ENCODE data around the gene EPHB3. TPM values are rescaled to one million over a fixed set of nuclear protein-coding genes. Genes with fewer than 3 reads are reported as not detected.

The EPHB3 gene
- total RNA-seq, 1 experiment from 2014 or later, result 6.0 TPM

DNA sequence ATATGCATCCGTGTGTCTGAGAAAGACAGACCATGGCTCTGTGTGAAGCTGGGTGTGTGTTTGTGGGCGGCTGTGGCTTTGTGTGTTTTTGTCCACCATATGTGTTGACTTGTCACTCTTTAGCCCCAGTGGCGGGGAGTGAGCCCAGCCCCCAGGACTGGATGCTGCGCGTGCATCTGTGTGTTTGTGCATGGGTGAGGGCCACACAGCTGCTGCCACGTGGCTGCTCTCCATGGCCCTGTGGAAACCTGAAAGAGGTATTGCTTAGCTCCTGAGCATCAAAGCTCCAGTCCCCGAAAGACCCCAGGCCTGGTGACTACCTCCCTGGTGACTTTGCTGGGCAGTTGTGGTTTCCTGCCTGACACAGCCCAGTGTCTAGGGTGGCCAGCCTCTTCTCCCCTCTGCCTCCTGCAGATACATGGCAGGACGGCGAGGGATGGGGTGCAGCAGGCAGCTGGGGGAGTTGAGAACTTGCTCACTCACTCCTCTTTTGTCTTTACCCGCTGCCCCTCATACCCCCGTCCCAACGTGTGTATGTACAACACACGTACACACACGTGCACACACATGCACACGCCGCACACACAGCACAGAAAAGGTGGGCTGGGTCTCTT, 6.5 kb downstream of the EPHB3 start:
- intact Hi-C loops (cut with micrococcal nuclease; ENCODE audit: unreplicated experiment), result no loop called here
- Histone ChIP-seq H3K4me3 (ENCODE audit: low read depth in 2 of 2, low read length in 2 of 2) (no peak overlapping the region), H3K27me3 (ENCODE audit: control insufficient read depth, insufficient read depth, low read length) (no peaks in the 10 kb centered on the region), H3K36me3 (ENCODE audit: control insufficient read depth, insufficient read depth, low read length) (no peaks in the 10 kb centered on the region), H3K27ac (ENCODE audit: low read length) (no peak overlapping the region), H3K9me3 (ENCODE audit: control insufficient read depth, insufficient read depth, low read depth, low read length) (no peaks in the 10 kb centered on the region), H3K4me1 (ENCODE audit: control insufficient read depth, insufficient read depth, low read length) (peaks cover 21% of the 10 kb centered on the region)
- no TSS peak for BruUV-seq (replicated peaks)
- no peak for ATAC-seq
- in situ Hi-C loops (cut with HindIII; ENCODE audit: low pct_unique_long_range_greater_than_20kb, low sequenced_read_pairs), result no loop called here
- POLR2A ChIA-PET, result no interaction called here
- TF ChIP-seq SIN3A (IDR thresholded peaks at IDR 0.05; ENCODE audit: borderline replicate concordance, insufficient read depth, low read depth, low read length), result no peak
- TF ChIP-seq TCF7L2 (IDR thresholded peaks at IDR 0.05; ENCODE audit: low read depth, low read length), result no peak
- TF ChIP-seq, protein P1, sequence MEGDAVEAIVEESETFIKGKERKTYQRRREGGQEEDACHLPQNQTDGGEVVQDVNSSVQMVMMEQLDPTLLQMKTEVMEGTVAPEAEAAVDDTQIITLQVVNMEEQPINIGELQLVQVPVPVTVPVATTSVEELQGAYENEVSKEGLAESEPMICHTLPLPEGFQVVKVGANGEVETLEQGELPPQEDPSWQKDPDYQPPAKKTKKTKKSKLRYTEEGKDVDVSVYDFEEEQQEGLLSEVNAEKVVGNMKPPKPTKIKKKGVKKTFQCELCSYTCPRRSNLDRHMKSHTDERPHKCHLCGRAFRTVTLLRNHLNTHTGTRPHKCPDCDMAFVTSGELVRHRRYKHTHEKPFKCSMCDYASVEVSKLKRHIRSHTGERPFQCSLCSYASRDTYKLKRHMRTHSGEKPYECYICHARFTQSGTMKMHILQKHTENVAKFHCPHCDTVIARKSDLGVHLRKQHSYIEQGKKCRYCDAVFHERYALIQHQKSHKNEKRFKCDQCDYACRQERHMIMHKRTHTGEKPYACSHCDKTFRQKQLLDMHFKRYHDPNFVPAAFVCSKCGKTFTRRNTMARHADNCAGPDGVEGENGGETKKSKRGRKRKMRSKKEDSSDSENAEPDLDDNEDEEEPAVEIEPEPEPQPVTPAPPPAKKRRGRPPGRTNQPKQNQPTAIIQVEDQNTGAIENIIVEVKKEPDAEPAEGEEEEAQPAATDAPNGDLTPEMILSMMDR (IDR thresholded peaks at IDR 0.05), result no peak
- TF ChIP-seq, protein P2, sequence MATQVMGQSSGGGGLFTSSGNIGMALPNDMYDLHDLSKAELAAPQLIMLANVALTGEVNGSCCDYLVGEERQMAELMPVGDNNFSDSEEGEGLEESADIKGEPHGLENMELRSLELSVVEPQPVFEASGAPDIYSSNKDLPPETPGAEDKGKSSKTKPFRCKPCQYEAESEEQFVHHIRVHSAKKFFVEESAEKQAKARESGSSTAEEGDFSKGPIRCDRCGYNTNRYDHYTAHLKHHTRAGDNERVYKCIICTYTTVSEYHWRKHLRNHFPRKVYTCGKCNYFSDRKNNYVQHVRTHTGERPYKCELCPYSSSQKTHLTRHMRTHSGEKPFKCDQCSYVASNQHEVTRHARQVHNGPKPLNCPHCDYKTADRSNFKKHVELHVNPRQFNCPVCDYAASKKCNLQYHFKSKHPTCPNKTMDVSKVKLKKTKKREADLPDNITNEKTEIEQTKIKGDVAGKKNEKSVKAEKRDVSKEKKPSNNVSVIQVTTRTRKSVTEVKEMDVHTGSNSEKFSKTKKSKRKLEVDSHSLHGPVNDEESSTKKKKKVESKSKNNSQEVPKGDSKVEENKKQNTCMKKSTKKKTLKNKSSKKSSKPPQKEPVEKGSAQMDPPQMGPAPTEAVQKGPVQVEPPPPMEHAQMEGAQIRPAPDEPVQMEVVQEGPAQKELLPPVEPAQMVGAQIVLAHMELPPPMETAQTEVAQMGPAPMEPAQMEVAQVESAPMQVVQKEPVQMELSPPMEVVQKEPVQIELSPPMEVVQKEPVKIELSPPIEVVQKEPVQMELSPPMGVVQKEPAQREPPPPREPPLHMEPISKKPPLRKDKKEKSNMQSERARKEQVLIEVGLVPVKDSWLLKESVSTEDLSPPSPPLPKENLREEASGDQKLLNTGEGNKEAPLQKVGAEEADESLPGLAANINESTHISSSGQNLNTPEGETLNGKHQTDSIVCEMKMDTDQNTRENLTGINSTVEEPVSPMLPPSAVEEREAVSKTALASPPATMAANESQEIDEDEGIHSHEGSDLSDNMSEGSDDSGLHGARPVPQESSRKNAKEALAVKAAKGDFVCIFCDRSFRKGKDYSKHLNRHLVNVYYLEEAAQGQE (IDR thresholded peaks at IDR 0.05; ENCODE audit: insufficient read depth in 1 of 2, low read depth in 2 of 2, low read length in 1 of 2), result no peak
- CTCF ChIA-PET, result no interaction called here
- DNase-seq (ENCODE audit: low read depth, low spot score), result no peak

DNA sequence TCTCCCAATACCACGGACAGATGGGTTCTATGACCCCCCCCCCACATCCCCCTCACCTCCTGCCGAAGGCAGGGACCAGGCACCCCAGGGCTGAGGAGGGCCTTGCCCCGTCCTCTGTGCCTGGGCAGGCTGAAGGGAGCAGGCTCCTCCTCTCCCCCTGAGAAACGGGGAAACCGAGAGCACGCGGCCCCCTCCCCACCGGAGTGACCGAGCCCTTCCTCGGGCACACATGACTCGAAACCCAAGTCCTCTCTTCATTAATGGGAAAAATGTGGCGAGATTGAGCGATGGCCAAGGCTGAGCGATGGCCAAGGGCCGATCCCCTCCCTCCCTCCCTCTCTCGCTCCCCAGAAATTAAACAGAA, 7.0 kb downstream of the EPHB3 start:
- H3K27me3 ChIP-seq (ENCODE audit: control insufficient read depth, insufficient read depth, low read length), result no peaks in the 10 kb centered on the region
- ATAC-seq (no peak), DNase-seq (ENCODE audit: low read depth, low spot score) (no peak)
- POLR2A ChIA-PET, result no interaction called here
- TF ChIP-seq SIN3A (IDR thresholded peaks at IDR 0.05; ENCODE audit: borderline replicate concordance, insufficient read depth, low read depth, low read length) (no peak), TCF7L2 (IDR thresholded peaks at IDR 0.05; ENCODE audit: low read depth, low read length) (no peak), POLR2AphosphoS5 (IDR thresholded peaks at IDR 0.05; ENCODE audit: low read depth, low read length) (no peak)
- TF ChIP-seq, protein P2 (IDR thresholded peaks at IDR 0.05; ENCODE audit: insufficient read depth in 1 of 2, low read depth in 2 of 2, low read length in 1 of 2), result no peak
- TF ChIP-seq, protein P1 (IDR thresholded peaks at IDR 0.05), result no peak
- peak overlapping the region; percentile 44 to 53 for H3K4me3 ChIP-seq (ENCODE audit: low read depth in 2 of 2, low read length in 2 of 2)
- no peaks in the 10 kb centered on the region for H3K36me3 ChIP-seq (ENCODE audit: control insufficient read depth, insufficient read depth, low read length)
- in situ Hi-C loops (cut with HindIII; ENCODE audit: low pct_unique_long_range_greater_than_20kb, low sequenced_read_pairs) (no loop called here), intact Hi-C loops (cut with micrococcal nuclease; ENCODE audit: unreplicated experiment) (no loop called here)
- H3K4me1 ChIP-seq (ENCODE audit: control insufficient read depth, insufficient read depth, low read length), result peaks cover 21% of the 10 kb centered on the region
- no peak overlapping the region for H3K27ac ChIP-seq (ENCODE audit: low read length)
- H3K9me3 ChIP-seq (ENCODE audit: control insufficient read depth, insufficient read depth, low read depth, low read length), result no peaks in the 10 kb centered on the region
- CTCF ChIA-PET, result no interaction called here
- no TSS peak for BruUV-seq (replicated peaks)

All from Panc1 (cell line).